Calu3 (cell line): ENCODE measurements around the gene PIAS1. TPM values are rescaled to one million over a fixed set of nuclear protein-coding genes. Genes with fewer than 3 reads are reported as not detected.

ENCODE experiments used
- BruUV-seq: library from RNA; stranded (reverse); fragments of 400-500 nt; replicated peaks from 2 replicates; lab custom pipeline; 2021; lab: Mats Ljungman, UMichigan
- CTCF ChIA-PET: fragments of 300-600 bp; sonication (Branson Sonifier 250); formaldehyde crosslinking; loops from one replicate; lab custom pipeline; 2022; ENCODE audit warnings: antibody characterized with exemption; lab: Charles Lee
- DNase-seq: peaks from one replicate; pipeline ENCODE4 v3.0.0; 2022
- H3K27ac Mint-ChIP-seq: one replicate; pipeline ENCODE4 v1.8.0; 2022; ENCODE audit warnings: mixed read lengths; ENCODE audit not compliant: unreplicated experiment
- H3K27me3 Mint-ChIP-seq: one replicate; pipeline ENCODE4 v1.8.0; 2022; ENCODE audit warnings: mixed read lengths; ENCODE audit not compliant: unreplicated experiment
- H3K36me3 Mint-ChIP-seq: one replicate; pipeline ENCODE4 v1.8.0; 2022; ENCODE audit warnings: mild to moderate bottlenecking, moderate library complexity, mixed read lengths; ENCODE audit not compliant: insufficient read depth, unreplicated experiment
- H3K4me1 Mint-ChIP-seq: one replicate; pipeline ENCODE4 v1.8.0; 2022; ENCODE audit warnings: mild to moderate bottlenecking, low read depth, mixed read lengths; ENCODE audit not compliant: unreplicated experiment
- H3K4me3 Mint-ChIP-seq: one replicate; pipeline ENCODE4 v1.8.0; 2022; ENCODE audit warnings: mild to moderate bottlenecking, low read depth, moderate library complexity, mixed read lengths; ENCODE audit not compliant: unreplicated experiment
- H3K9me3 Mint-ChIP-seq: one replicate; pipeline ENCODE4 v1.8.0; 2022; ENCODE audit warnings: low read depth, mixed read lengths; ENCODE audit not compliant: unreplicated experiment
- CTCF ChIP-seq: fragments of 200-600 bp; IDR thresholded peaks from one replicate; pipeline ENCODE4 v1.8.0; 2022; ENCODE audit warnings: antibody characterized with exemption; ENCODE audit not compliant: unreplicated experiment
- intact Hi-C: fragments of 100-400 bp; cut with micrococcal nuclease; formaldehyde crosslinking; loops from one replicate; pipeline ENCODE4 v1.10.0; 2022; ENCODE audit not compliant: unreplicated experiment
- total RNA-seq: library from RNA; stranded (reverse); gene quantifications from 2 replicates; pipeline ENCODE4 v1.2.3, GENCODE V29; 2022

The PIAS1 gene
- total RNA-seq, 1 experiment from 2014 or later, result 51.7 TPM

GRCh38 chr15:68034719-68035293, 19.3 kb upstream of the PIAS1 start:
- no peak for DNase-seq
- no peaks in the 10 kb centered on the region for H3K27me3 Mint-ChIP-seq
- peaks cover 23% of the 10 kb centered on the region for H3K4me1 Mint-ChIP-seq
- no peaks in the 10 kb centered on the region for H3K36me3 Mint-ChIP-seq
- peaks cover 12% of the 10 kb centered on the region for H3K9me3 Mint-ChIP-seq
- CTCF ChIA-PET, result interaction anchor here (0.6 kb wide), 1 partner anchor 190 kb away, joined by 5 read pairs; no protein-coding TSS in a partner anchor
- intact Hi-C loops, result no loop called here
- no TSS peak for BruUV-seq
- H3K4me3 Mint-ChIP-seq, result no peak overlapping the region
- no peak overlapping the region for H3K27ac Mint-ChIP-seq
- no peak for TF ChIP-seq CTCF

GRCh38 chr15:68038246-68038645, 15.9 kb upstream of the PIAS1 start:
- no peak for DNase-seq
- BruUV-seq, result no TSS peak
- no peaks in the 10 kb centered on the region for H3K27me3 Mint-ChIP-seq
- intact Hi-C loops, result no loop called here
- no peak overlapping the region for H3K4me3 Mint-ChIP-seq
- H3K4me1 Mint-ChIP-seq, result peaks cover 15% of the 10 kb centered on the region
- H3K27ac Mint-ChIP-seq, result no peak overlapping the region
- peaks cover 15% of the 10 kb centered on the region for H3K9me3 Mint-ChIP-seq
- CTCF ChIA-PET, result no interaction called here
- no peaks in the 10 kb centered on the region for H3K36me3 Mint-ChIP-seq
- TF ChIP-seq CTCF, result no peak

GRCh38 chr15:68040144-68040543, 14.0 kb upstream of the PIAS1 start:
- H3K4me3 Mint-ChIP-seq, result no peak overlapping the region
- H3K36me3 Mint-ChIP-seq, result no peaks in the 10 kb centered on the region
- BruUV-seq, result no TSS peak
- TF ChIP-seq CTCF, result no peak
- no peak for DNase-seq
- intact Hi-C loops, result no loop called here
- H3K4me1 Mint-ChIP-seq, result peaks cover 9% of the 10 kb centered on the region
- no peak overlapping the region for H3K27ac Mint-ChIP-seq
- CTCF ChIA-PET, result no interaction called here
- no peaks in the 10 kb centered on the region for H3K27me3 Mint-ChIP-seq
- peaks cover 15% of the 10 kb centered on the region for H3K9me3 Mint-ChIP-seq

- peaks cover 5% of the 10 kb centered on the region for H3K36me3 Mint-ChIP-seq
- TF ChIP-seq CTCF, result no peak
- no peaks in the 10 kb centered on the region for H3K27me3 Mint-ChIP-seq
- CTCF ChIA-PET, result no interaction called here
- DNase-seq, result no peak
- intact Hi-C loops, result no loop called here
- no peak overlapping the region for H3K27ac Mint-ChIP-seq
- no TSS peak for BruUV-seq
- H3K4me1 Mint-ChIP-seq, result peaks cover 11% of the 10 kb centered on the region
- no peak overlapping the region for H3K4me3 Mint-ChIP-seq
- H3K9me3 Mint-ChIP-seq, result peaks cover 12% of the 10 kb centered on the region
These were observed 11.8 kb upstream of the PIAS1 start for GRCh38 chr15:68042156-68042854.
